ENCODE measurements around the gene PSMG3.

GRCh38 chr7:1547777-1548437, 21.9 kb downstream of the PSMG3 start:
- TF ChIP-seq JUN (IDR thresholded peaks at IDR 0.05; ENCODE audit: borderline replicate concordance, insufficient read depth, insufficient read length, low read depth) (no peak), POLR2A (IDR thresholded peaks at IDR 0.05; ENCODE audit: low read depth, low read length) (no peak), CTCF (IDR thresholded peaks at IDR 0.05; ENCODE audit: extremely low read depth in 1 of 2, insufficient read depth in 1 of 2, low read depth in 1 of 2, low read length in 2 of 2) (no peak)
